Forelimb muscle (tissue), 1 donor: ENCODE measurements around the gene WASF3. TPM values are rescaled to one million over a fixed set of nuclear protein-coding genes. Genes with fewer than 3 reads are reported as not detected.

ENCODE experiments used
- DNase-seq: peaks from one replicate; pipeline ENCODE4 v3.0.0-alpha.2; 2013; ENCODE audit warnings: low read depth
- polyA plus RNA-seq: library from polyadenylated mRNA; unstranded; fragments of 120-200 nt; gene quantifications from one replicate; pipeline ENCODE4 v1.2.1, GENCODE V29; 2013; ENCODE audit not compliant: insufficient read length

Gene WASF3
- 9.9 TPM for polyA plus RNA-seq

GRCh38 chr13:26557393-26558073 is at the start of gene WASF3:
Gene WASF3, plus strand, starts transcription at chr13:26557683. Its CDS starts 84,588 bp downstream, at chr13:26642271.
- peak; percentile 82 for DNase-seq

DNA sequence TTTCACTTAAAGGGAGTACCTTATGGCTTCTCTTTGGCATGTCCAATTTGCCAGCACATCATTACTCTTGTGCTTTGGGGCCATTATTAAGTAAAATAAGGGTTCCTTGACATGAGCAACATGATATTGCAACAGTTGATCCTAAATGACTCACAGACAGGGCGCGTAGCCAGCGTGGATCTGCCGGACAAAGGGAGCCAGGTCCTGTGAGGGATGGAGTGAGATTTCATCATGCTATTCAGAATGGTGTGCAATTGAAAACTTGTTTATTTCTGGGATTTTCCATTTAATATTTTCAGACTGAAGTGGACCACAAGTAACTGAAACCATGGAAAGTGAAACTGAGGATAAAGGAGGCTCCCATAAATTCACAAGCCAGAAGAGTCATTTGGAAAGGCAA is 48.6 kb upstream of the WASF3 start:
- DNase-seq: no peak

DNA sequence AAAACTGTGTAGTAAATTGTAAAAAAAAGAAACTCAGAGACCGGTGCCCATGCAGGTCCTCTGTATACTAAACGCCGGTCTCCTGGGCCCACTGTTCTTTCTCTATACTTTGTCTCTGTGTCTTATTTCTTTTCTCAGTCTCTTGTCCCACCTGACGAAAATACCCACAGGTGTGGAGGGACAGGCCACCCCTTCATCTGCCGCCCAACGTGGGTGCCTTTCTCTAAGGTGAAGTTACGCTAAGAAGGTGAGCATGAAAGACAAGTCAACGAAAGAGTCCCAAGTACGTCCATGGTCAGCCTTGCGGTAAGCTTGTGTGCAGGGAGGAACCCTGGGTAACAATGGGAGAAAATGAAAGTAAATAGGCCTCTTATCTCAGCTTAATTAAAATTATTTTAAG is 48.0 kb upstream of the WASF3 start:
- DNase-seq: no peak

DNA sequence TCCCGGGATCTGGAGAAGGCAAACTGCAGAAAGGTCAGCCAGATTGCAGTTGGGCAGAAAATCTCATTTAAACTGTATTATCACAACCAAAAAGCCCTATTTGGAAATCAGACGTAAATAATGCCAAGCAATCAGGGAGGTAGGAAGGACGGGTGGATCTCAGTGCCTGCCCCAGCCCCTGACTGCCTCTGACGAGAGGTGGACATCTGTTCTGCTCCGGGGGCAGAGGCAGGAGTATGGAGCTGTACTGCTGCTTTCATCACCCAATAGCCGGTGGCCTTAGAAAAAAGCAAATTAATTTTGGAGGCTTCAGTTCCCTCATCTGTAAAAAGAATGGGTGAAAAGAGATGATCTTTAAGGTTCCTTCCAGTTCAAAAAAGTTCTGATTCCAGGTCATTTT is 43.6 kb upstream of the WASF3 start:
- no peak for DNase-seq

- DNase-seq: no peak
Measured at GRCh38 chr13:26515721-26516120, 41.8 kb upstream of the WASF3 start.

- DNase-seq: no peak
Measured at GRCh38 chr13:26517936-26518335, 39.5 kb upstream of the WASF3 start.

GRCh38 chr13:26518451-26518959 is 39.0 kb upstream of the WASF3 start:
- no peak for DNase-seq

- no peak for DNase-seq
Measured at GRCh38 chr13:26522571-26522970, 34.9 kb upstream of the WASF3 start.

GRCh38 chr13:26523007-26523406 is 34.5 kb upstream of the WASF3 start:
- DNase-seq: no peak

DNA sequence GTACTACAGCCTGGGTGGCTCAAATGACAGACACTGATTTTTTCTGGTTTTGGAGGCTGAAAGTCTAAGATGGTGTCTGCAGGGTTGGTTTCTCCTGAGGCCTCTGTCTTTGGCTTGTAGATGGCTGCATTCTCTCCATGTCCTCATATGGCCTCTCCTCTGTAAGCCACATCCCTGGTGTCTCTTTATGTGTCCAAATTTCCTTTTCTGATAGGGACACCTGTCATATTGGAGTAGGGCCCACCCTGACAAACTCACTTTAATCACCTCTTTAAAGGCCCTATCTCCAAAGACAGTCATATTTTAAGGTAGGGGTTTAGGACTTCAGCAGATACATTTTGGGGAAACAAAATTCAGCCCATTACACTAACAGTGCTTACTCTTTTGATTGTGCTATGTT is 32.0 kb upstream of the WASF3 start:
- no peak for DNase-seq

DNA sequence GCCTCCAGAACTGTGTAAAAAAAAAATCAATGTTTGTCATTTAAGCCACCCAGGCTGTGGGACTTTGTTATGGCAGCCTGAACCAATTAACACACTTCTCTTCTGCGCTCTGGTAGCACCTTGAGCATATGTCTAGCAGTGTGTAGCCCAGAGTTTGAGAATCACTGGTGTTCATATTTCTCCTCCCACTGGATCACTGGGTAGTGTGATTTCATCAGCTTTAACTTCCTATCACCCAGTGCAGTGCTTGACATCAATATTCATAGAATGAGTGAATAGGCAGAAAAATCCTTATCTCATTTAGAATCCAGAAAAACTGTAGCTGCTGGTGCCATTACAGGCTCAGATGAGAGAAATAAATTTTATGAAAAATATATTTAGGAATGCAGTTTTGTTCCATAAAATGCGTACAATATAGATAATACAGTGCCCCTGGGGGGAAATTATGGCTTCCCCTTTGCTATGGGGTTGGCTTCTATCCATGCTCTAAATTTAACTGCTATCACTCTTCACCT is 30.7 kb upstream of the WASF3 start:
- DNase-seq: no peak

- DNase-seq: no peak
Measured at GRCh38 chr13:26528527-26528926, 29.0 kb upstream of the WASF3 start.

GRCh38 chr13:26529441-26529840 is 28.0 kb upstream of the WASF3 start:
- peak; percentile 28 for DNase-seq

- DNase-seq: no peak
Measured at GRCh38 chr13:26531742-26532141, 25.7 kb upstream of the WASF3 start.

DNA sequence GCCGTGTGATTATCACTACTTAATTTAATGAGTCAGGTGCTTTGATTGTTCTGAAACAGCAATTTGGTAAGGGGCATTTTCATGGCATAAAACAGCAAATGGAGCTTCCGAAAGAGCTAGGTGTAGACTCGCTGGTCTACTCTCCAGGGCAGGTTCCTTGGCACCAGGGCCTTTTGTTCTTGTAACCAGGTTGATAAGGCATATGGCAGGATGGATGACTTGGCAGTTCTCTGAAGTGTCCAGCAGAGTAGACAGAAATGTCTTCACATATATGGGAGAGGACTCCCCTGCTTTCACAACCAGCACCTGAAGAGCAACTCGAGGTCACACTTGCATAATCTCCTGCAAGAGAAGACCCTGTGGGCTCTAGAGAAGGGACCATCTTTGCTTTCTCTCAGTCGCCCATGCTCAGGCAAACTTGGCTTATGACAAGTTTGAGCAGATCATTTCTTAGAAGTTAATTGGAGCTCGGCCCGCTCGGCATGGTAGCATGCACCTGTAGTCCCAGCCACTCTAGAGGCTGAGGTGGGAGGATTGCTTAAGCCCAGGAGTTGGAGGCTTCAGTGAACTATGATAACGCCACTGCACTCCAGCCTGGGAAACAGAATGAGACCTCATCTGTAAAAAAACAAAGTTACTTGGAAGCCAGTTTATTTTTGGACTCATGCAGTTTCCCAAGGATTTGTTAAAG is 23.3 kb upstream of the WASF3 start:
- no peak for DNase-seq

DNA sequence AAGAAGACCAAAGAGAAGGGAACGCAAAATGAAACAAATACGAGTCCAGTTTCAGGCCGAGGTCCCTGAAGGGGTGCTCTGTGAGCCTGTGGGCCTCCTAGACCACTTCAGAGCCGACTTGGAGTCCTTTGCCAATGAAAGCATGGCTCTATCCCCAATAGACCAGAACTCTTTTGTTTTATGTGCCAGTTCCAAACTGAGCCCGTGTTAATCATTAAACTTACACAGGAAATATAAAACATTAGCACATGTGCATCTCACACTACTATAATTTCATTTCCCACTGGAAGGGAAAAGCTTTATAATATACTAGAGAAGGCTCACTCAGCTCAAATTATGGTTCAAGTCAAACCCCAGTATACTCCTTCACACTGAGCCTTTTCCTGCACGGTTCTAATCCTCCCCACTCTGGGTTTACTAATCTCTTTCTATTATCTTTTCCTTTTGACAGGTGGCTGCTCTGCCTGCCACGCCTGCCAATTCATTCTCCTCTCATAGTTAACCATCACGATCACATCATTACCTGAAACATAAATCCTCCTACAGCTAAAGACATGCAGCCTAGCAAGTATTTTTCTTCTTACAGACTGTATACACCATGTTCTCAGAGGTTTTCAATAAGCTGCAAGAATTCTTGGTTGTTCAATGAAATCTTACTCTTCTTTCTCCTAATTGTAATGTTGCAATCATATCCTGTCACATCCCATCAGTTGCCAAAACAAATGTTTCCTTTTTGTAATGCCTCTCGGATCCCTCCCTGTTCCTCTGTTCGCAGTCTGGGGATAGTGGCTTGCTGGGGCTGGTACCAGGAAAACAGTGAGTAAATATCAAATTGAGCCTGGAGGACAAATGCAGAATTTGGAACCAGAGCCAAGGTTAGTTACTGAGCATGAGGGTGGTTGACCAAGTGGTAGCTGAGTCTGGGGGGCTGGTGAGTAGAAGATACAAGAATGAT is 18.8 kb upstream of the WASF3 start:
- no peak for DNase-seq

DNA sequence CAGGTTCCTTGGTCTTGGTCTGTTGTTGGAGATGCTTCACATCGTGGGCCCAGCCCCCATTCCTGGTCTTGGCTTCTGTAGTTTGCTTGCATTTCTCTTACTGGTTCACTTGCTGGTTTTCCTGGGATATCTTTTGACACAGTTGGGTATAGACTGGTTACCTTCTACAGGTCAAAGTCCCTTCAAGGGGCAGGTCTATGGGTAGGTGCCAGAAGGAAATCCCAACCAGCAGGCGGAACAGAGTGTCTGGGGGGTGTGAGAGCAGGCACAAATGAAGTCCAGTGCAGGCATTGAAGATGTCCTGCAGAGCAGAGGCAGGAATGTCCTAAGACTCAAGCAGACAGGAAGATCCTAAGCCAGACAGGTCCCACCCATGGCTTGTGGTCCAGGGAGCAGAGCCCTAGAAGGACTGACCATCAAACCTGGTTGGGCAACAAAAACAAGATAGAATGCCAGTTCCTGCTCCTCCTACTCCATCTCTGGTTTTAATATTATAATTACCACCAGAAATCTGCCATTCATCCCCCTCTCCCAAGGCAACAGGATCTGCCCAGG is 17.7 kb upstream of the WASF3 start:
- no peak for DNase-seq

GRCh38 chr13:26540334-26540733 is 17.1 kb upstream of the WASF3 start:
- DNase-seq: no peak

DNA sequence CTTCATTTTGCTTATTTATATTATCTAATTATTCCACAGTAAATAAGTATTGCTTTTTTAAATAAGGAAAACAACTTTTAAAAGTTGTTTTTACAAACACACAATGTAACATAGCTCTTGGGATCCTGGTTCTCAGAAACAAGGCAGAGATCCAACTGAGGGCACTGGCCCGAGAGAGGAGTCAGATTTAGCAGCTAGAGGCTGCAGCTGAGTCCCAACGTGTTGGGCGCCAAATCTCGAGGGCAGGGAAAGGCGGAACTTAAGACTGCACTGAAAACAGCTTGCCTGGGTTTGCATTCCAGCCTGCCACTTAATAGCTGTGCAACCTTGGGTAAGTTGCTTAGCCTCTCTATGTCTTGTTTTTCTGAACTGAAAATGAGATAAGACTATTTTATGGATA is 16.4 kb upstream of the WASF3 start:
- no peak for DNase-seq

DNA sequence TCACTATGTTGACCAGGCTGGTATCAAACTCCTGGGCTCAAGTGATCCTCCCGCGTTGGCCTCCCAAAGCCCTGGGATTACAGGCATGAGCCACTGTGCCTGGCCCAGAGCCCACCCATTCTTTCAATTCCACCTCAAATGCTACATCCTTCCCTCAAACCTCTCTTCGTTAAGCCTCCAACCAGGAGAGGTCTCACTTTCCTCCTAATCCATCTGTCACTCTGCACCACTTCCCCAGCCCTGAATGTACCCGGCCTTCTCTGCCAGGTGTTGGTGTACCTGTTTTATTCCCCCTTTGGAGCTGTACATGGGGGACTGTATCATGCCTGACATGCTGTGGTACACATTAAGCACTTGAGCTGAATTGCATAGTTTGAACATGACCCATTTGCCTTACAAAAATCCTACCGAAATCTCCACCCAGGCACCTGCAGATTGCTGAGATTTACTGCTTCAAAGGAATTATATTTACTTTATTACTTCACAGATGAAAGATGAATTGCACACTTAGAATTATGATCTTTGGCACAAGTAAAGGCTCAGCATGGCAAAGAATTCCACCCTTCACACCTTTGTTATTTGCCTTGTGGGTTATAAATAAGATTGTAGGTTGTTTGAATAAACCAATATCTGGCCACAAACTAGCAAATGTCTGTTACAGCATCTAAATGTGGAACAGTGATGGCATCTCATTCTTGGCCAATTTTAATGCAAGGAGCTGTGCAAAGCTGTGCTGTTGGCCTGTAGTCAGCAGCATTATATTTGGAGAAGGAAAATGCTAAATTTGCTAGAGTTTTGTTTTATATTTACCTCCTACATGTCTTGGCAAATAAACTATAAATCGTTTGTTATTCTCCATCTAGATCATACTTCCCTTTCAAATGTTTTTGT is 15.6 kb upstream of the WASF3 start:
- DNase-seq: no peak

DNA sequence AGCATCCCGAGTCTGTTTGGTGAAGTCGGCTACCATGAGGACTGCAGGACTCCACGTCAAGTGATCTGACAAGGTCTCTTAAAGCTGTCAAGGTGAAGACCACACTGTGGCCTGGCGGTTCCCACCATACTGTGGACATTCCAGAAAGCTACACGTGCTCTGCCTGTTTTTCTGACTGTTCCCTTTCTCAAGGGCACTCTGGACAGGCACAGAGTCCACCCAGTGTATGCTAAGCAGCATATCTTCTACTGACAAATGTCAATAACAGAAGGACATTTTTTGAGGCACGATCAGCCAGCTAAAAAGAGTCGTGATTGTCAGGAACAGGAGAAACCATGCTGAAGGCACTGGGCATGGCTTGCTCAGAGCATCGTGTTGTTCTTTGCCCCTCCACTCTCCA is 12.8 kb upstream of the WASF3 start:
- no peak for DNase-seq
